HFFc6 (cell line): ENCODE measurements around the gene IKZF3. TPM values are rescaled to one million over a fixed set of nuclear protein-coding genes. Genes with fewer than 3 reads are reported as not detected.

Experiments
- DNase-seq: peaks from one replicate; pipeline ENCODE4 v3.0.0-alpha.2; 2018
- H3K27ac Mint-ChIP-seq: 2 replicates; pipeline ENCODE4 v1.8.0; 2020; ENCODE audit warnings: mild to moderate bottlenecking, mixed read lengths
- H3K27me3 Mint-ChIP-seq: 2 replicates; pipeline ENCODE4 v1.8.0; 2021; ENCODE audit warnings: mild to moderate bottlenecking, moderate library complexity, mixed read lengths; ENCODE audit not compliant: insufficient read depth
- H3K36me3 Mint-ChIP-seq: 2 replicates; pipeline ENCODE4 v1.8.0; 2021; ENCODE audit warnings: low read depth, mixed read lengths
- H3K4me1 Mint-ChIP-seq: 2 replicates; pipeline ENCODE4 v1.8.0; 2020; ENCODE audit warnings: low read depth, mixed read lengths
- H3K4me3 Mint-ChIP-seq: 2 replicates; pipeline ENCODE4 v1.8.0; 2020; ENCODE audit warnings: mild to moderate bottlenecking, moderate library complexity, mixed read lengths
- H3K9me3 Mint-ChIP-seq: 2 replicates; pipeline ENCODE4 v1.8.0; 2020; ENCODE audit warnings: mild to moderate bottlenecking, mixed read lengths
- microRNA-seq: library from miRNA; unstranded; fragments of <30 nt; microRNA quantifications from one replicate; pipeline ENCODE4, GENCODE V29; 2019
- total RNA-seq, 6 experiments: library from RNA; stranded (reverse); fragmentation: NEBNext Ultra II Directional; extraction: Animal tissue kit (Norgen Biotek cat#: 25700); gene quantifications; 2 replicates in 1 of 6; 3 replicates in 5 of 6; pipeline ENCODE4 v1.2.3, GENCODE V29; 2021
- TF ChIP-seq, protein P1 (sequence below): fragments of 200-600 bp; sonication (generic); IDR thresholded peaks from 2 replicates; pipeline ENCODE4 v1.5.0; 2021; ENCODE audit warnings: antibody characterized with exemption, mild to moderate bottlenecking

Gene IKZF3
- total RNA-seq, 6 experiments from 2014 or later = not detected

DNA sequence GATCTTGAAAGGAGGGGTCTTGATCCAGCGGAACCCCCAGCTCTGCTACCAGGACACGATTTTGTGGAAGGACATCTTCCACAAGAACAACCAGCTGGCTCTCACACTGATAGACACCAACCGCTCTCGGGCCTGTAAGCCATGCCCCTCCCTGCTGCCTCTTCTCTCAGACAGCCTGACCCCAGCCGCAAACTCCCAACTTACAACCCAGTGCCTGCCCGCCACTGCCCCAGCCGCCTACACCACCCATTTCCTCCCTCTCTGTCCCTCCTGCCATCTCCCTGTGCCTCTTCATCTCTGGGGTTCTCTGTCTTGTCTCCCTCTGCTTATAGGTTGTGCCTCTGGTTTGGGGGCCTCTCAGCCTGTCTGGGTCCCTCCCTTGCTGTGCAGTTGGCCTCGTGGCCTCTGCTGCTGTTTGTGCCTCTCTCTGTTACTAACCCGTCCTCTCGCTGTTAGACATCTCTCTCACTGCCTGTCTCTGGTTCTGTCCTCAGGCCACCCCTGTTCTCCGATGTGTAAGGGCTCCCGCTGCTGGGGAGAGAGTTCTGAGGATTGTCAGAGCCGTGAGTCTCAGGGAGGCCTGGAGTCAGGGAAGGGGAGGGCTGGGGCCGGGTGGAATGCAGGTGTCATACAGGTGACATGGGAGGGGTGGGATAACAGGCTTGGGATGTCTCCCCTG is 154.7 kb downstream of the IKZF3 start:
- peaks cover 5% of the 10 kb centered on the region; the same call in 1 of the 2 replicates for H3K4me1 Mint-ChIP-seq

More for the DNA sequence above, 154.7 kb downstream of the IKZF3 start:
- TF ChIP-seq, protein P1, sequence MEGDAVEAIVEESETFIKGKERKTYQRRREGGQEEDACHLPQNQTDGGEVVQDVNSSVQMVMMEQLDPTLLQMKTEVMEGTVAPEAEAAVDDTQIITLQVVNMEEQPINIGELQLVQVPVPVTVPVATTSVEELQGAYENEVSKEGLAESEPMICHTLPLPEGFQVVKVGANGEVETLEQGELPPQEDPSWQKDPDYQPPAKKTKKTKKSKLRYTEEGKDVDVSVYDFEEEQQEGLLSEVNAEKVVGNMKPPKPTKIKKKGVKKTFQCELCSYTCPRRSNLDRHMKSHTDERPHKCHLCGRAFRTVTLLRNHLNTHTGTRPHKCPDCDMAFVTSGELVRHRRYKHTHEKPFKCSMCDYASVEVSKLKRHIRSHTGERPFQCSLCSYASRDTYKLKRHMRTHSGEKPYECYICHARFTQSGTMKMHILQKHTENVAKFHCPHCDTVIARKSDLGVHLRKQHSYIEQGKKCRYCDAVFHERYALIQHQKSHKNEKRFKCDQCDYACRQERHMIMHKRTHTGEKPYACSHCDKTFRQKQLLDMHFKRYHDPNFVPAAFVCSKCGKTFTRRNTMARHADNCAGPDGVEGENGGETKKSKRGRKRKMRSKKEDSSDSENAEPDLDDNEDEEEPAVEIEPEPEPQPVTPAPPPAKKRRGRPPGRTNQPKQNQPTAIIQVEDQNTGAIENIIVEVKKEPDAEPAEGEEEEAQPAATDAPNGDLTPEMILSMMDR = no peak
- H3K36me3 Mint-ChIP-seq = peaks cover 4% of the 10 kb centered on the region; the same call in 1 of the 2 replicates
- peaks cover 2% of the 10 kb centered on the region; the same call in 1 of the 2 replicates for H3K27me3 Mint-ChIP-seq
- no peaks in the 10 kb centered on the region for H3K9me3 Mint-ChIP-seq
- DNase-seq = no peak
- H3K4me3 Mint-ChIP-seq = no peak overlapping the region
- H3K27ac Mint-ChIP-seq = no peak overlapping the region

Small RNAs within 50 kb of the gene (microRNA-seq; reads per million reads assigned to microRNA genes)
- 3.1 reads per million for gene MIR4728

Other genes starting within 250 kb of the IKZF3 start
- not detected for gene PPP1R1B, start 237.4 kb downstream of the IKZF3 start, total RNA-seq
- 10 to 100 TPM; 44.0 to 52.3 (median 46.3) TPM for gene STARD3, start 227.2 kb downstream of the IKZF3 start, total RNA-seq
- under 1 TPM; 0.09 to 0.51 (median 0.14) TPM for gene TCAP, start 199.0 kb downstream of the IKZF3 start, total RNA-seq
- gene PNMT, start 195.9 kb downstream of the IKZF3 start, total RNA-seq = under 1 TPM in 1 of 6 experiments, not detected in 5; 0.26 TPM
- gene PGAP3, start 176.3 kb downstream of the IKZF3 start, total RNA-seq = 10 to 100 TPM in 5 of 6 experiments, 1 to 10 TPM in 1; 9.9 to 15.5 (median 12.7) TPM
- gene ERBB2, start 164.2 kb downstream of the IKZF3 start, total RNA-seq = 10 to 100 TPM; 51.9 to 67.2 (median 61.0) TPM
- 10 to 100 TPM; 56.9 to 70.3 (median 66.0) TPM for gene MIEN1, start 133.8 kb downstream of the IKZF3 start, total RNA-seq
- not detected for gene GRB7, start 126.4 kb downstream of the IKZF3 start, total RNA-seq
- not detected for gene ZPBP2, start 3.9 kb upstream of the IKZF3 start, total RNA-seq
- 1 to 10 TPM; 1.4 to 3.1 (median 2.3) TPM for gene GSDMB, start 54.3 kb upstream of the IKZF3 start, total RNA-seq
- gene ORMDL3, start 63.3 kb upstream of the IKZF3 start, total RNA-seq = 10 to 100 TPM; 39.0 to 63.9 (median 49.9) TPM
- not detected for gene LRRC3C, start 63.4 kb upstream of the IKZF3 start, total RNA-seq
- gene GSDMA, start 98.7 kb upstream of the IKZF3 start, total RNA-seq = under 1 TPM; 0.11 to 0.43 (median 0.36) TPM
- gene PSMD3, start 116.5 kb upstream of the IKZF3 start, total RNA-seq = 100 to 1,000 TPM; 143 to 169 (median 160) TPM
- under 1 TPM in 5 of 6 experiments, not detected in 1; 0.31 to 0.59 (median 0.48) TPM for gene CSF3, start 151.1 kb upstream of the IKZF3 start, total RNA-seq
- 10 to 100 TPM; 60.9 to 72.8 (median 65.3) TPM for gene MED24, start 190.1 kb upstream of the IKZF3 start, total RNA-seq
- 10 to 100 TPM; 29.3 to 33.7 (median 30.7) TPM for gene THRA, start 198.7 kb upstream of the IKZF3 start, total RNA-seq
- 10 to 100 TPM; 11.2 to 15.8 (median 15.1) TPM for gene NR1D1, start 236.3 kb upstream of the IKZF3 start, total RNA-seq